ENCODE results near the gene TRIM26. TPM values are rescaled to one million over a fixed set of nuclear protein-coding genes. Genes with fewer than 3 reads are reported as not detected.

TRIM26 gene
- polyA plus RNA-seq, 1 donor from 2014 or later: 25.9 TPM

GRCh38 chr6:30175765-30176164, 37.4 kb downstream of the TRIM26 start:
- Histone ChIP-seq H3F3A (ENCODE audit: insufficient read depth, low read length, poor library complexity, severe bottlenecking) (no peaks in the 10 kb centered on the region), H3K79me2 (replicated peaks; ENCODE audit: insufficient read depth, low read length) (no peaks in the 10 kb centered on the region), H3K27me3 (ENCODE audit: insufficient read depth, low read depth, low read length) (peaks cover 25% of the 10 kb centered on the region), H2AFZ (ENCODE audit: low read depth, low read length) (no peak overlapping the region), H3K9me2 (ENCODE audit: insufficient read depth, low read length) (no peaks in the 10 kb centered on the region), H3K27ac (ENCODE audit: low read length) (no peak overlapping the region), H4K20me1 (ENCODE audit: insufficient read depth) (no peaks in the 10 kb centered on the region), H3K36me3 (ENCODE audit: insufficient read depth, low read length) (no peaks in the 10 kb centered on the region), H3K4me3 (ENCODE audit: low read length) (no peak overlapping the region), H3K9ac (ENCODE audit: low read length) (no peak overlapping the region), H3K4me2 (ENCODE audit: low read length) (no peak overlapping the region), H3K9me3 (ENCODE audit: low read length) (no peaks in the 10 kb centered on the region)
- TF ChIP-seq RAD21 (conservative IDR thresholded peaks at IDR 0.05): no peak
- TF ChIP-seq POLR2AphosphoS5 (IDR thresholded peaks at IDR 0.05): no peak

GRCh38 chr6:30172681-30173080, 40.5 kb downstream of the TRIM26 start:
- H3K9me3 ChIP-seq (ENCODE audit: low read length): no peaks in the 10 kb centered on the region

More at GRCh38 chr6:30172681-30173080, 40.5 kb downstream of the TRIM26 start:
- H3K36me3 ChIP-seq (ENCODE audit: insufficient read depth, low read length): no peaks in the 10 kb centered on the region
- H3K27ac ChIP-seq (ENCODE audit: low read length): no peak overlapping the region
- H4K20me1 ChIP-seq (ENCODE audit: insufficient read depth): no peaks in the 10 kb centered on the region
- H2AFZ ChIP-seq (ENCODE audit: low read depth, low read length): no peak overlapping the region
- no peak overlapping the region for H3K9ac ChIP-seq (ENCODE audit: low read length)
- no peak overlapping the region for H3K4me3 ChIP-seq (ENCODE audit: low read length)
- no peaks in the 10 kb centered on the region for H3K9me2 ChIP-seq (ENCODE audit: insufficient read depth, low read length)
- H3K79me2 ChIP-seq (replicated peaks; ENCODE audit: insufficient read depth, low read length): no peaks in the 10 kb centered on the region
- TF ChIP-seq POLR2AphosphoS5 (IDR thresholded peaks at IDR 0.05): no peak
- TF ChIP-seq RAD21 (conservative IDR thresholded peaks at IDR 0.05): no peak
- no peak for TF ChIP-seq EP300 (conservative IDR thresholded peaks at IDR 0.05; ENCODE audit: poor library complexity, severe bottlenecking)
- no peak for TF ChIP-seq SMC3 (conservative IDR thresholded peaks at IDR 0.05; ENCODE audit: poor library complexity)
- no peak for TF ChIP-seq CTCF (IDR thresholded peaks at IDR 0.05; ENCODE audit: poor library complexity, severe bottlenecking)
- TF ChIP-seq EZH2 (IDR thresholded peaks at IDR 0.05; ENCODE audit: borderline replicate concordance, insufficient read depth, low read length, poor library complexity, severe bottlenecking): no peak
- TF ChIP-seq REST (IDR thresholded peaks at IDR 0.05; ENCODE audit: borderline replicate concordance): no peak
- TF ChIP-seq MXI1 (conservative IDR thresholded peaks at IDR 0.05; ENCODE audit: poor library complexity, severe bottlenecking): no peak
- TF ChIP-seq TAF1 (IDR thresholded peaks at IDR 0.05; ENCODE audit: low read depth): no peak
- H3K4me2 ChIP-seq (ENCODE audit: low read length): no peak overlapping the region
- H3F3A ChIP-seq (ENCODE audit: insufficient read depth, low read length, poor library complexity, severe bottlenecking): no peaks in the 10 kb centered on the region
- H3K27me3 ChIP-seq (ENCODE audit: insufficient read depth, low read depth, low read length): peaks cover 32% of the 10 kb centered on the region

Data from neural cell (in vitro differentiated cells).